HG03521 (cell line): ENCODE results near the gene ARHGAP1.
"Not testable (repeated sequence)": the region's sequence is repeated elsewhere in the genome, so short reads cannot be mapped to it uniquely, and the experiment has no call there.

Source experiments
- ATAC-seq: cut with Tn5 transposase; IDR thresholded peaks from one replicate; pipeline ENCODE4 v1.9.1; 2021; ENCODE audit warnings: mild to moderate bottlenecking, moderate library complexity; ENCODE audit not compliant: unreplicated experiment

The ARHGAP1 gene

GRCh38 chr11:46675288-46675851 is 25.0 kb downstream of the ARHGAP1 start:
- ATAC-seq: no peak

- no peak for ATAC-seq
These were observed 25.7 kb downstream of the ARHGAP1 start for GRCh38 chr11:46674463-46675287.

- no peak for ATAC-seq
These were observed 26.5 kb downstream of the ARHGAP1 start for GRCh38 chr11:46673713-46674462.

- no peak for ATAC-seq
These were observed 28.0 kb downstream of the ARHGAP1 start for GRCh38 chr11:46672381-46672839.

- ATAC-seq: no peak
These were observed 28.5 kb downstream of the ARHGAP1 start for GRCh38 chr11:46671958-46672315.

GRCh38 chr11:46670521-46670920 is 29.9 kb downstream of the ARHGAP1 start:
- ATAC-seq: not testable (repeated sequence)

GRCh38 chr11:46669711-46670139 is 30.7 kb downstream of the ARHGAP1 start:
- ATAC-seq: no peak

GRCh38 chr11:46668480-46669085 is 31.8 kb downstream of the ARHGAP1 start:
- ATAC-seq: no peak

GRCh38 chr11:46667043-46667481 is 33.4 kb downstream of the ARHGAP1 start:
- no peak for ATAC-seq

- ATAC-seq: no peak
These were observed 33.9 kb downstream of the ARHGAP1 start for GRCh38 chr11:46666516-46666915.

GRCh38 chr11:46665356-46665755 is 35.1 kb downstream of the ARHGAP1 start:
- ATAC-seq: no peak

GRCh38 chr11:46664612-46665011 is 35.8 kb downstream of the ARHGAP1 start:
- ATAC-seq: no peak

- no peak for ATAC-seq
These were observed 37.0 kb downstream of the ARHGAP1 start for GRCh38 chr11:46663277-46663940.

GRCh38 chr11:46662366-46662765 is 38.1 kb downstream of the ARHGAP1 start:
- ATAC-seq: no peak

- ATAC-seq: no peak
These were observed 38.6 kb downstream of the ARHGAP1 start for GRCh38 chr11:46661836-46662235.

GRCh38 chr11:46659908-46660307 is 40.5 kb downstream of the ARHGAP1 start:
- no peak for ATAC-seq

GRCh38 chr11:46658259-46658658 is 42.2 kb downstream of the ARHGAP1 start:
- no peak for ATAC-seq

- ATAC-seq: no peak
These were observed 43.2 kb downstream of the ARHGAP1 start for GRCh38 chr11:46657186-46657585.

GRCh38 chr11:46655631-46656030 is 44.8 kb downstream of the ARHGAP1 start:
- ATAC-seq: no peak

- ATAC-seq: no peak
These were observed 51.2 kb downstream of the ARHGAP1 start for GRCh38 chr11:46649180-46649738.
